NCI-H2081 (cell line): Measurements from ENCODE around the gene ATP9B.

Experiments used
- DNase-seq, 2 experiments: peaks; one replicate each; lab custom pipeline; 2025; lab: John Stamatoyannopoulos, UW

Gene ATP9B

DNA sequence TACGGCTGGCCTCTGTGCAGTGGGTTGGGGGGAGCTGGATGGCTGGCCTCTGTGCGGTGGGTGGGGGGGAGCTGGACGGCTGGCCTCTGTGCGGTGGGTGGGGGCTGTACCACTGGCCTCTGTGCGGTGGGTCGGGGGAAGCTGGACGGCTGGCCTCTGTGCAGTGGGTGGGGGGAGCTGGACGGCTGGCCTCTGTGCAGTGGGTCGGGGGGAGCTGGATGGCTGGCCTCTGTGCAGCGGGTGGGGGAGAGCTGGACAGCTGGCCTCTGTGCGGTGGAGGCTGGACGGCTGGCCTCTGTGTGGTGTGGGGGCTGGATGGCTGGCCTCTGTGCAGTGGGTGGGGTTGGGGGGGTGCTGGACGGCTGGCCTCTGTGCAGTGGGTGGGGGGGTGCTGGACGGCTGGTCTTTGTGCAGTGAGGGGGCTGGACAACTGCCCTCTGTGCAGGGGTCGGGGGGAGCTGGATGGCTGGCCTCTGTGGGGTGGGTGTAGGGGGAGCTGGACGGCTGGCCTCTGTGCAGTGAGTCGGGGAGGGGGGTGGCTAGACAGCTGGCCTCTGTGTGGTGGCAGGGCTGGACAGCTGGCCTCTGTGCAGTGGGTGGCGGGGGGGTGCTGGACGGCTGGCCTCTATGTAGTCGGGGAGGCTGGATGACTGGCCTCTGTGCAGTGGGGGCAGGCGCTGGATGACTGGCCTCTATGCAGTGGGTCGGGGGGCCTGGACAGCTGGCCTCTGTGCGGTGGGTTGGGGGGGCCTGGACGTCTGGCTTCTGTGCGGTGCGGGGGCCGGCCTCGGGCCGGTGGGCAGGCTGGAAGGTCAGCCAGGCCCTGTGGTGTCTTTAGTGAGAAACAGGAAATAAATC lies 358.4 kb downstream of the ATP9B start:
- no peak for DNase-seq
